B cell (primary cell): ENCODE measurements around the gene KCTD10. TPM values are rescaled to one million over a fixed set of nuclear protein-coding genes. Genes with fewer than 3 reads are reported as not detected.

ENCODE experiments used
- ATAC-seq: fragments of 200-7000 bp; cut with Tn5 transposase; one replicate; pipeline ENCODE4 v1.10.0; 2021; ENCODE audit warnings: low read depth, mild to moderate bottlenecking, moderate number of reproducible peaks, moderate library complexity
- CTCF ChIA-PET: fragments of 350-600 bp; sonication (Branson Sonifier 250); formaldehyde crosslinking; loops from one replicate; lab custom pipeline; 2021; ENCODE audit warnings: antibody characterized with exemption, inconsistent platforms; lab: Charles Lee
- POLR2A ChIA-PET: fragments of 350-600 bp; sonication (Branson Sonifier 250); formaldehyde crosslinking; loops from one replicate; lab custom pipeline; 2021; ENCODE audit warnings: antibody characterized with exemption; lab: Charles Lee
- DNase-seq: peaks from one replicate; pipeline ENCODE4 v3.0.0; 2013
- H2AFZ ChIP-seq: 2 replicates; pipeline ENCODE4 v1.6.1; 2012; ENCODE audit warnings: mild to moderate bottlenecking, low read depth, low read length; ENCODE audit not compliant: insufficient read depth, poor library complexity, severe bottlenecking
- H3K27ac ChIP-seq, 2 donors: 1 replicate in 1 of 2; 2 replicates in 1 of 2; pipeline ENCODE4 v1.5.1; 2012 to 2013; ENCODE audit warnings: low read length in 2 of 2, mild to moderate bottlenecking in 2 of 2, moderate library complexity in 1 of 2
- H3K27me3 ChIP-seq, 4 experiments: fragments of 200-600 bp in 1 of 4; sonication (generic) in 1 of 4; replicated peaks in 1 of 4; 1 replicate in 2 of 4; 2 replicates in 2 of 4; pipeline versions ENCODE4 v1.6.1 to v1.7.0; 2013 to 2016; ENCODE audit warnings: low read length in 3 of 4, mild to moderate bottlenecking in 2 of 4, mixed read lengths in 1 of 4, moderate library complexity in 1 of 4; ENCODE audit not compliant: insufficient read depth in 4 of 4, control insufficient read depth in 3 of 4; ENCODE audit errors: control extremely low read depth in 1 of 4
- H3K36me3 ChIP-seq, 2 experiments: replicated peaks in 1 of 2; 1 replicate in 1 of 2; 2 replicates in 1 of 2; pipeline versions ENCODE4 v1.6.1 to v1.7.1; 2013; ENCODE audit warnings: low read length in 1 of 2; ENCODE audit not compliant: insufficient read depth in 2 of 2, control insufficient read depth in 1 of 2; ENCODE audit errors: control extremely low read depth in 1 of 2, extremely low read depth in 1 of 2
- H3K4me1 ChIP-seq, 2 donors: fragments of 200-600 bp in 1 of 2; sonication (generic) in 1 of 2; 1 replicate in 1 of 2; 2 replicates in 1 of 2; pipeline versions ENCODE4 v1.5.1 to v1.6.1; 2013 to 2017; ENCODE audit warnings: low read length in 2 of 2; ENCODE audit not compliant: control insufficient read depth in 2 of 2, insufficient read depth in 2 of 2
- H3K4me2 ChIP-seq: replicated peaks from 2 replicates; pipeline ENCODE3; 2012; ENCODE audit warnings: mild to moderate bottlenecking, low read depth, low read length; ENCODE audit not compliant: poor library complexity, severe bottlenecking
- H3K4me3 ChIP-seq, 5 experiments: fragments of 200-600 bp in 1 of 5; sonication (generic) in 1 of 5; 1 replicate in 3 of 5; 2 replicates in 2 of 5; pipeline versions ENCODE4 v1.5.1 to v1.7.0; 2011 to 2016; ENCODE audit warnings: low read length in 4 of 5, mild to moderate bottlenecking in 4 of 5, low read depth in 2 of 5, control low read depth in 1 of 5, moderate library complexity in 1 of 5; ENCODE audit not compliant: insufficient read depth in 1 of 5; ENCODE audit errors: control extremely low read depth in 1 of 5, extremely low read depth in 1 of 5
- H3K79me2 ChIP-seq: fragments of 200-600 bp; sonication (generic); one replicate; pipeline ENCODE4 v1.6.0; 2016; ENCODE audit warnings: low read length; ENCODE audit not compliant: control insufficient read depth, insufficient read depth
- H3K9ac ChIP-seq: fragments of 200-600 bp; sonication (generic); 2 replicates; pipeline ENCODE4 v1.6.1; 2017; ENCODE audit warnings: mild to moderate bottlenecking, low read length, moderate library complexity
- H3K9me3 ChIP-seq, 3 donors: one replicate each; pipeline versions ENCODE4 v1.6.1 to v1.7.1; 2013; ENCODE audit warnings: low read length in 2 of 3; ENCODE audit not compliant: control insufficient read depth in 2 of 3, insufficient read depth in 1 of 3; ENCODE audit errors: control extremely low read depth in 1 of 3
- H4K20me1 ChIP-seq: 2 replicates; pipeline ENCODE4 v1.6.0; 2012; ENCODE audit warnings: mild to moderate bottlenecking, low read length; ENCODE audit not compliant: insufficient read depth, control insufficient read depth, poor library complexity, severe bottlenecking
- H3K27ac Mint-ChIP-seq: one replicate; pipeline ENCODE4 v1.8.0; 2021; ENCODE audit warnings: mixed read lengths
- H3K27me3 Mint-ChIP-seq: one replicate; pipeline ENCODE4 v1.8.0; 2021; ENCODE audit warnings: mixed read lengths
- H3K4me1 Mint-ChIP-seq: one replicate; pipeline ENCODE4 v1.8.0; 2021; ENCODE audit warnings: mixed read lengths
- H3K4me3 Mint-ChIP-seq: one replicate; pipeline ENCODE4 v1.8.0; 2021; ENCODE audit warnings: mixed read lengths
- H3K9me3 Mint-ChIP-seq: one replicate; pipeline ENCODE4 v1.8.0; 2022; ENCODE audit warnings: mixed read lengths; ENCODE audit not compliant: insufficient read depth
- CTCF ChIP-seq: fragments of 200-600 bp; IDR thresholded peaks from one replicate; pipeline ENCODE4 v1.8.0; 2022; ENCODE audit warnings: antibody characterized with exemption, mild to moderate bottlenecking
- EZH2 ChIP-seq: IDR thresholded peaks from 2 replicates; pipeline ENCODE4 v1.6.1; 2012; ENCODE audit warnings: borderline replicate concordance, low read depth, mild to moderate bottlenecking, moderate library complexity, low read length; ENCODE audit not compliant: insufficient read depth, poor library complexity, severe bottlenecking
- WGBS: methylation state at CpG from one replicate; pipeline ENCODE4 v1.1.5; 2013; ENCODE audit warnings: missing lambda C conversion rate; ENCODE audit not compliant: insufficient coverage; 5-methylcytosine and 5-hydroxymethylcytosine counted together
- intact Hi-C: fragments of 100-400 bp; cut with micrococcal nuclease; formaldehyde crosslinking; loops from one replicate; pipeline ENCODE4 v1.10.0; 2022
- polyA plus RNA-seq: library from polyadenylated mRNA; depleted of rRNA; stranded (reverse); fragments of >200 nt; gene quantifications from 2 replicates; pipeline ENCODE4 v1.2.3, GENCODE V29; 2012
- total RNA-seq, 2 donors: library from RNA; stranded (reverse); fragments of 120-200 nt in 1 of 2; gene quantifications; 1 replicate in 1 of 2; 2 replicates in 1 of 2; pipeline versions ENCODE4 v1.2.3 to v1.2.4, GENCODE V29; 2013 to 2022

KCTD10 gene
- total and polyA plus RNA-seq, 2 donors (not counting 1 experiment from before 2014, with no cell fraction given), result 15.4 to 30.9 TPM

- Mint-ChIP-seq H3K9me3 (no peaks in the 10 kb centered on the region), H3K4me3 (no peak overlapping the region), H3K27me3 (no peaks in the 10 kb centered on the region), H3K4me1 (no peaks in the 10 kb centered on the region), H3K27ac (no peak overlapping the region)
- ChIA-PET CTCF (no interaction called here), POLR2A (no interaction called here)
- H3K27me3 ChIP-seq, result no peaks in the 10 kb centered on the region
- no peaks in the 10 kb centered on the region for H3K79me2 ChIP-seq
- peaks cover 5 to 84% of the 10 kb centered on the region in 2 experiments for H3K36me3 ChIP-seq
- no peak overlapping the region for H3K9ac ChIP-seq
- no peak overlapping the region for H3K4me3 ChIP-seq
- no peaks in the 10 kb centered on the region for H3K9me3 ChIP-seq
- H3K4me2 ChIP-seq, result no peak overlapping the region
- DNase-seq (no peak), ATAC-seq (no peak)
- no peaks in the 10 kb centered on the region for H4K20me1 ChIP-seq
- 97% methylated on average over 5 of the region's 5 CpGs for WGBS
- H3K27ac ChIP-seq, result no peak overlapping the region
- TF ChIP-seq CTCF (no peak), EZH2 (no peak)
- intact Hi-C loops, result no loop called here
- H3K4me1 ChIP-seq, result no peaks in the 10 kb centered on the region
- H2AFZ ChIP-seq, result no peak overlapping the region
Observed at GRCh38 chr12:109523504-109523903, 46.4 kb upstream of the KCTD10 start.

GRCh38 chr12:109523071-109523470 is 46.0 kb upstream of the KCTD10 start:
- H3K79me2 ChIP-seq, result no peaks in the 10 kb centered on the region
- no peak for ATAC-seq
- POLR2A ChIA-PET, result no interaction called here
- WGBS, result 98% methylated on average over 10 of the region's 10 CpGs
- no peak for TF ChIP-seq CTCF
- TF ChIP-seq EZH2, result no peak
- no peak overlapping the region for H3K4me2 ChIP-seq
- H3K36me3 ChIP-seq, result peaks cover 5 to 85% of the 10 kb centered on the region in 2 experiments
- Mint-ChIP-seq H3K27me3 (no peaks in the 10 kb centered on the region), H3K4me3 (no peak overlapping the region), H3K27ac (no peak overlapping the region), H3K4me1 (no peaks in the 10 kb centered on the region), H3K9me3 (no peaks in the 10 kb centered on the region)
- no peak for DNase-seq
- no peaks in the 10 kb centered on the region for H3K9me3 ChIP-seq
- no peak overlapping the region for H3K9ac ChIP-seq
- intact Hi-C loops, result no loop called here
- H3K27me3 ChIP-seq, result no peaks in the 10 kb centered on the region
- H3K4me1 ChIP-seq, result no peaks in the 10 kb centered on the region
- CTCF ChIA-PET, result no interaction called here
- no peaks in the 10 kb centered on the region for H4K20me1 ChIP-seq
- no peak overlapping the region for H3K27ac ChIP-seq
- no peak overlapping the region for H2AFZ ChIP-seq
- no peak overlapping the region for H3K4me3 ChIP-seq
